WERI-Rb-1 (cell line): Measurements from ENCODE around the gene RARG.
A peak's percentile ranks its signal among the peaks of the same experiment; 100 is the strongest.

Experiments used
- DNase-seq: peaks from one replicate; pipeline ENCODE4 v3.0.0-alpha.2; 2020
- H3K27ac ChIP-seq: fragments of 250-450 bp; sonication (Bioruptor Pico); 2 replicates; pipeline ENCODE4 v1.5.1; 2020; ENCODE audit warnings: mild to moderate bottlenecking, moderate library complexity
- H3K27me3 ChIP-seq: fragments of 250-450 bp; sonication (Bioruptor Pico); 2 replicates; pipeline ENCODE4 v1.5.1; 2021; ENCODE audit warnings: mild to moderate bottlenecking, low read depth, moderate library complexity; ENCODE audit not compliant: insufficient read depth, severe bottlenecking
- H3K36me3 ChIP-seq: fragments of 250-450 bp; sonication (Bioruptor Pico); 2 replicates; pipeline ENCODE4 v1.5.1; 2020; ENCODE audit warnings: mild to moderate bottlenecking, moderate library complexity
- H3K4me3 ChIP-seq: 2 replicates; pipeline ENCODE4 v1.5.1; 2011; ENCODE audit warnings: low read depth, mild to moderate bottlenecking, control low read depth, low read length
- H3K9me3 ChIP-seq: fragments of 250-450 bp; sonication (Bioruptor Pico); 2 replicates; pipeline ENCODE4 v1.5.1; 2021; ENCODE audit warnings: mild to moderate bottlenecking, moderate library complexity; ENCODE audit not compliant: severe bottlenecking
- CTCF ChIP-seq: IDR thresholded peaks from 2 replicates; pipeline ENCODE4 v1.5.1; 2011; ENCODE audit warnings: low read depth, mild to moderate bottlenecking, control low read depth, inconsistent platforms, low read length

Gene RARG

GRCh38 chr12:53192531-53193021 is 39.4 kb downstream of the RARG start:
- Histone ChIP-seq H3K27me3 (no peaks in the 10 kb centered on the region), H3K9me3 (no peaks in the 10 kb centered on the region), H3K27ac (no peak overlapping the region), H3K4me3 (no peak overlapping the region), H3K36me3 (peaks cover 18% of the 10 kb centered on the region)
- TF ChIP-seq CTCF, result no peak
- DNase-seq, result no peak

GRCh38 chr12:53191885-53192530 is 40.0 kb downstream of the RARG start:
- no peak for TF ChIP-seq CTCF
- no peak for DNase-seq

GRCh38 chr12:53191096-53191884 is 40.7 kb downstream of the RARG start:
- Histone ChIP-seq H3K36me3 (peaks cover 30% of the 10 kb centered on the region), H3K9me3 (no peaks in the 10 kb centered on the region), H3K27ac (no peak overlapping the region), H3K27me3 (no peaks in the 10 kb centered on the region), H3K4me3 (no peak overlapping the region)
- DNase-seq, result no peak
- no peak for TF ChIP-seq CTCF

More at GRCh38 chr12:53191885-53192530, 40.0 kb downstream of the RARG start:
- Histone ChIP-seq H3K36me3 (peaks cover 23% of the 10 kb centered on the region), H3K27me3 (no peaks in the 10 kb centered on the region), H3K9me3 (no peaks in the 10 kb centered on the region), H3K4me3 (no peak overlapping the region), H3K27ac (no peak overlapping the region)

GRCh38 chr12:53190108-53190729 is 41.8 kb downstream of the RARG start:
- H3K27me3 ChIP-seq, result no peaks in the 10 kb centered on the region
- peaks cover 41% of the 10 kb centered on the region for H3K36me3 ChIP-seq
- H3K9me3 ChIP-seq, result no peaks in the 10 kb centered on the region
- H3K4me3 ChIP-seq, result no peak overlapping the region
- no peak overlapping the region for H3K27ac ChIP-seq
- peak; percentile 89 for TF ChIP-seq CTCF
- DNase-seq, result peak; percentile 62

GRCh38 chr12:53187145-53187899 is 44.7 kb downstream of the RARG start:
- H3K9me3 ChIP-seq, result no peaks in the 10 kb centered on the region
- peaks cover 70% of the 10 kb centered on the region for H3K36me3 ChIP-seq
- DNase-seq, result no peak
- no peak overlapping the region for H3K4me3 ChIP-seq
- no peak overlapping the region for H3K27ac ChIP-seq
- TF ChIP-seq CTCF, result no peak
- no peaks in the 10 kb centered on the region for H3K27me3 ChIP-seq
